Osteocyte (in vitro differentiated cells): ENCODE data around the gene HERC3. TPM values are rescaled to one million over a fixed set of nuclear protein-coding genes. Genes with fewer than 3 reads are reported as not detected.

Source experiments
- DNase-seq: peaks from one replicate; pipeline ENCODE4 v3.0.0; 2021; ENCODE audit warnings: mixed read lengths; ENCODE audit not compliant: unreplicated experiment; ENCODE audit errors: extremely low spot score
- H3K27ac Mint-ChIP-seq: one replicate; pipeline ENCODE4 v1.8.0; 2021; ENCODE audit warnings: mild to moderate bottlenecking, mixed read lengths; ENCODE audit not compliant: unreplicated experiment
- H3K27me3 Mint-ChIP-seq: one replicate; pipeline ENCODE4 v1.8.0; 2021; ENCODE audit warnings: mixed read lengths; ENCODE audit not compliant: unreplicated experiment
- H3K36me3 Mint-ChIP-seq: one replicate; pipeline ENCODE4 v1.8.0; 2021; ENCODE audit warnings: mixed read lengths; ENCODE audit not compliant: unreplicated experiment
- H3K4me1 Mint-ChIP-seq: one replicate; pipeline ENCODE4 v1.8.0; 2021; ENCODE audit warnings: mixed read lengths; ENCODE audit not compliant: unreplicated experiment
- H3K4me3 Mint-ChIP-seq: one replicate; pipeline ENCODE4 v1.8.0; 2021; ENCODE audit warnings: mild to moderate bottlenecking, moderate library complexity, mixed read lengths; ENCODE audit not compliant: unreplicated experiment
- H3K9me3 Mint-ChIP-seq: one replicate; pipeline ENCODE4 v1.8.0; 2021; ENCODE audit warnings: mixed read lengths; ENCODE audit not compliant: unreplicated experiment
- total RNA-seq: library from RNA; stranded (reverse); gene quantifications from 2 replicates; pipeline ENCODE4 v1.2.1, GENCODE V29; 2021
- TF ChIP-seq, protein P1 (sequence below): fragments of 200-600 bp; sonication (generic); IDR thresholded peaks from 2 replicates; pipeline ENCODE4 v1.5.0; 2021; ENCODE audit warnings: antibody characterized with exemption, mild to moderate bottlenecking, moderate library complexity

Gene HERC3
- total RNA-seq, 1 donor from 2014 or later = 15.4 TPM

DNA sequence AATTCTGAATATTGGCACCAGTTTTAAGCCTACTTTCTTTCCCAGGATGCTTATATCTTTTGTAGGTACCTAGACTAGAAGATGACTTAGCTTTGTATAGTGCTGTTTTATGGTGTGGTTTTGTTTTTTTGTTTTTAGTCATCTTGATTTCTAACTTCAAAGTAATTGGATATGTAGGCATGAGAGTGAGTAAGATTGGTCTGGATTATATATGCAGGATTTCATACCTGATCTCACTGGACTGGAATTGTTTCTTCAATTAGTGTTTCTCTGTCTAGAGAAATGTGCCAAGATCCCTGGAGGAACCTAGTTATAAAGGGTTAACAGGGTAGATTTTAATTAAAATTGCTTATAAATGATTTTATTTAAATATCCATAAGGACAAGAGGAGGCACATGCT lies 82.3 kb downstream of the HERC3 start:
- Mint-ChIP-seq H3K4me3 (no peak overlapping the region), H3K9me3 (no peaks in the 10 kb centered on the region), H3K27me3 (no peaks in the 10 kb centered on the region), H3K36me3 (peaks cover 23% of the 10 kb centered on the region), H3K27ac (no peak overlapping the region), H3K4me1 (no peaks in the 10 kb centered on the region)
- DNase-seq = no peak
- TF ChIP-seq, protein P1, sequence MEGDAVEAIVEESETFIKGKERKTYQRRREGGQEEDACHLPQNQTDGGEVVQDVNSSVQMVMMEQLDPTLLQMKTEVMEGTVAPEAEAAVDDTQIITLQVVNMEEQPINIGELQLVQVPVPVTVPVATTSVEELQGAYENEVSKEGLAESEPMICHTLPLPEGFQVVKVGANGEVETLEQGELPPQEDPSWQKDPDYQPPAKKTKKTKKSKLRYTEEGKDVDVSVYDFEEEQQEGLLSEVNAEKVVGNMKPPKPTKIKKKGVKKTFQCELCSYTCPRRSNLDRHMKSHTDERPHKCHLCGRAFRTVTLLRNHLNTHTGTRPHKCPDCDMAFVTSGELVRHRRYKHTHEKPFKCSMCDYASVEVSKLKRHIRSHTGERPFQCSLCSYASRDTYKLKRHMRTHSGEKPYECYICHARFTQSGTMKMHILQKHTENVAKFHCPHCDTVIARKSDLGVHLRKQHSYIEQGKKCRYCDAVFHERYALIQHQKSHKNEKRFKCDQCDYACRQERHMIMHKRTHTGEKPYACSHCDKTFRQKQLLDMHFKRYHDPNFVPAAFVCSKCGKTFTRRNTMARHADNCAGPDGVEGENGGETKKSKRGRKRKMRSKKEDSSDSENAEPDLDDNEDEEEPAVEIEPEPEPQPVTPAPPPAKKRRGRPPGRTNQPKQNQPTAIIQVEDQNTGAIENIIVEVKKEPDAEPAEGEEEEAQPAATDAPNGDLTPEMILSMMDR = no peak

GRCh38 chr4:88674979-88675378 lies 82.7 kb downstream of the HERC3 start:
- TF ChIP-seq, protein P1 = no peak
- Mint-ChIP-seq H3K36me3 (peaks cover 26% of the 10 kb centered on the region), H3K27me3 (no peaks in the 10 kb centered on the region), H3K9me3 (no peaks in the 10 kb centered on the region), H3K4me3 (no peak overlapping the region), H3K4me1 (no peaks in the 10 kb centered on the region), H3K27ac (no peak overlapping the region)
- DNase-seq = no peak

- peaks cover 30% of the 10 kb centered on the region for H3K36me3 Mint-ChIP-seq
- no peaks in the 10 kb centered on the region for H3K9me3 Mint-ChIP-seq
- H3K27ac Mint-ChIP-seq = no peak overlapping the region
- H3K27me3 Mint-ChIP-seq = no peaks in the 10 kb centered on the region
- TF ChIP-seq, protein P1 = no peak
- no peak overlapping the region for H3K4me3 Mint-ChIP-seq
- no peaks in the 10 kb centered on the region for H3K4me1 Mint-ChIP-seq
- DNase-seq = no peak
These were observed 83.3 kb downstream of the HERC3 start for GRCh38 chr4:88675543-88675942.

GRCh38 chr4:88681209-88681608 lies 88.9 kb downstream of the HERC3 start:
- no peak overlapping the region for H3K4me3 Mint-ChIP-seq
- H3K36me3 Mint-ChIP-seq = peaks cover 47% of the 10 kb centered on the region
- no peaks in the 10 kb centered on the region for H3K27me3 Mint-ChIP-seq
- H3K9me3 Mint-ChIP-seq = no peaks in the 10 kb centered on the region
- no peaks in the 10 kb centered on the region for H3K4me1 Mint-ChIP-seq
- no peak overlapping the region for H3K27ac Mint-ChIP-seq
- DNase-seq = no peak
- TF ChIP-seq, protein P1 = no peak

GRCh38 chr4:88690355-88690754 lies 98.1 kb downstream of the HERC3 start:
- Mint-ChIP-seq H3K27ac (no peak overlapping the region), H3K36me3 (peaks cover 11% of the 10 kb centered on the region)

More at GRCh38 chr4:88690355-88690754, 98.1 kb downstream of the HERC3 start:
- Mint-ChIP-seq H3K9me3 (no peaks in the 10 kb centered on the region), H3K27me3 (no peaks in the 10 kb centered on the region), H3K4me3 (no peak overlapping the region), H3K4me1 (no peaks in the 10 kb centered on the region)
- TF ChIP-seq, protein P1 = no peak
- no peak for DNase-seq
